WTC11 (cell line): ENCODE results near the gene ZP2. TPM values are rescaled to one million over a fixed set of nuclear protein-coding genes. Genes with fewer than 3 reads are reported as not detected.
"Not testable (repeated sequence)": the region's sequence is repeated elsewhere in the genome, so short reads cannot be mapped to it uniquely, and the experiment has no call there.

Source experiments
- ATAC-seq: fragments of 200-7000 bp; cut with Tn5 transposase; 2 replicates; pipeline ENCODE4 v1.10.0; 2021; ENCODE audit warnings: mild to moderate bottlenecking, moderate library complexity
- CTCF ChIA-PET: fragments of 300-600 bp; sonication (Branson Sonifier 250); formaldehyde crosslinking; loops from one replicate; lab custom pipeline; 2021; ENCODE audit warnings: antibody characterized with exemption; lab: Charles Lee
- POLR2A ChIA-PET: fragments of 350-600 bp; sonication (Branson Sonifier 250); formaldehyde crosslinking; loops from one replicate; lab custom pipeline; 2021; ENCODE audit warnings: antibody characterized with exemption; lab: Charles Lee
- DNase-seq: peaks from one replicate; pipeline ENCODE4 v3.0.0; 2021; ENCODE audit warnings: low spot score
- H3K27ac Mint-ChIP-seq: 2 replicates; pipeline ENCODE4 v1.8.0; 2021; ENCODE audit warnings: mixed read lengths
- H3K27me3 Mint-ChIP-seq: 2 replicates; pipeline ENCODE4 v1.8.0; 2021; ENCODE audit warnings: low read depth, mild to moderate bottlenecking, moderate library complexity, mixed read lengths
- H3K36me3 Mint-ChIP-seq: 2 replicates; pipeline ENCODE4 v1.8.0; 2021; ENCODE audit warnings: mixed read lengths
- H3K4me1 Mint-ChIP-seq: 2 replicates; pipeline ENCODE4 v1.8.0; 2022; ENCODE audit warnings: mixed read lengths
- H3K4me3 Mint-ChIP-seq: 2 replicates; pipeline ENCODE4 v1.8.0; 2021; ENCODE audit warnings: mild to moderate bottlenecking, moderate library complexity, mixed read lengths
- H3K9me3 Mint-ChIP-seq: 2 replicates; pipeline ENCODE4 v1.8.0; 2021; ENCODE audit warnings: mixed read lengths
- ATF2 ChIP-seq: sonication (generic); formaldehyde crosslinking; IDR thresholded peaks from 2 replicates; pipeline ENCODE4 v1.8.1; 2022; ENCODE audit warnings: low read depth, missing genetic modification reagents, borderline replicate concordance
- CREM ChIP-seq: sonication (generic); formaldehyde crosslinking; IDR thresholded peaks from 2 replicates; pipeline ENCODE4 v1.8.1; 2022; ENCODE audit warnings: mild to moderate bottlenecking, missing genetic modification reagents, moderate library complexity
- EMX1 ChIP-seq: fragments of 250-450 bp; sonication (Bioruptor Pico); IDR thresholded peaks from 2 replicates; pipeline ENCODE4 v1.8.0; 2021; ENCODE audit warnings: mild to moderate bottlenecking
- FOXP4 ChIP-seq: sonication (generic); formaldehyde crosslinking; IDR thresholded peaks from 2 replicates; pipeline ENCODE4 v1.8.0; 2022; ENCODE audit warnings: mild to moderate bottlenecking, missing genetic modification reagents
- IRF2 ChIP-seq: sonication (generic); formaldehyde crosslinking; IDR thresholded peaks from 2 replicates; pipeline ENCODE4 v1.8.0; 2022; ENCODE audit warnings: low read depth, missing genetic modification reagents, borderline replicate concordance
- KAT7 ChIP-seq: sonication (generic); formaldehyde crosslinking; IDR thresholded peaks from 2 replicates; pipeline ENCODE4 v1.8.1; 2023; ENCODE audit warnings: missing genetic modification reagents, mild to moderate bottlenecking, borderline replicate concordance
- MLX ChIP-seq: sonication (generic); formaldehyde crosslinking; IDR thresholded peaks from 2 replicates; pipeline ENCODE4 v1.8.1; 2023; ENCODE audit warnings: mild to moderate bottlenecking, missing genetic modification reagents, moderate library complexity
- NFATC4 ChIP-seq: fragments of 250-450 bp; sonication (Bioruptor Pico); IDR thresholded peaks from 2 replicates; pipeline ENCODE4 v1.9.0; 2021; ENCODE audit warnings: mild to moderate bottlenecking
- NFYB ChIP-seq: sonication (generic); formaldehyde crosslinking; conservative IDR thresholded peaks from 2 replicates; pipeline ENCODE4 v1.8.0; 2022; ENCODE audit warnings: low read depth, missing genetic modification reagents
- SOX15 ChIP-seq: fragments of 250-450 bp; sonication (Bioruptor Pico); IDR thresholded peaks from 2 replicates; pipeline ENCODE4 v1.9.0; 2021; ENCODE audit warnings: mild to moderate bottlenecking
- STAT6 ChIP-seq: sonication (generic); formaldehyde crosslinking; conservative IDR thresholded peaks from 2 replicates; pipeline ENCODE4 v1.8.1; 2023; ENCODE audit warnings: mild to moderate bottlenecking, low read depth, missing genetic modification reagents, moderate library complexity
- ZMAT4 ChIP-seq: fragments of 250-450 bp; sonication (Bioruptor Pico); IDR thresholded peaks from 2 replicates; pipeline ENCODE4 v1.9.0; 2021; ENCODE audit warnings: mild to moderate bottlenecking
- ZNF121 ChIP-seq: sonication (generic); formaldehyde crosslinking; IDR thresholded peaks from 2 replicates; pipeline ENCODE4 v1.8.0; 2023; ENCODE audit warnings: missing genetic modification reagents
- ZNF138 ChIP-seq: sonication (generic); formaldehyde crosslinking; conservative IDR thresholded peaks from 2 replicates; pipeline ENCODE4 v1.8.1; 2022; ENCODE audit warnings: mild to moderate bottlenecking, moderate library complexity, missing genetic modification reagents
- ZNF317 ChIP-seq: sonication (generic); formaldehyde crosslinking; IDR thresholded peaks from 2 replicates; pipeline ENCODE4 v1.8.1; 2023; ENCODE audit warnings: low read depth, mild to moderate bottlenecking, moderate library complexity, missing genetic modification reagents, borderline replicate concordance
- ZSCAN18 ChIP-seq: fragments of 250-450 bp; sonication (Bioruptor Pico); IDR thresholded peaks from 2 replicates; pipeline ENCODE4 v2.1.2; 2022; ENCODE audit warnings: mild to moderate bottlenecking, moderate library complexity
- total RNA-seq: library from RNA; stranded (reverse); gene quantifications from 3 replicates; pipeline ENCODE4 v1.2.3, GENCODE V29; 2021

The ZP2 gene
- total RNA-seq, 1 experiment from 2014 or later = 0.07 TPM

- TF ChIP-seq CREM (CRISPR knock-in tag) (no peak), EMX1 (no peak), ZSCAN18 (no peak), ATF2 (CRISPR knock-in tag) (no peak), SOX15 (no peak), MLX (CRISPR knock-in tag) (no peak), ZNF121 (CRISPR knock-in tag) (no peak), ZNF138 (no peak), ZMAT4 (no peak), KAT7 (CRISPR knock-in tag) (no peak), FOXP4 (no peak), IRF2 (CRISPR knock-in tag) (no peak)
These were observed 38.9 kb upstream of the ZP2 start (continued) for GRCh38 chr16:21250072-21250923.

- POLR2A ChIA-PET, H3K4me1 Mint-ChIP-seq, H3K27me3 Mint-ChIP-seq, H3K9me3 Mint-ChIP-seq, CTCF ChIA-PET, H3K4me3 Mint-ChIP-seq, H3K36me3 Mint-ChIP-seq, DNase-seq, H3K27ac Mint-ChIP-seq, ATAC-seq: not testable (repeated sequence)
These were observed 36.8 kb upstream of the ZP2 start for GRCh38 chr16:21248179-21248578.

- Mint-ChIP-seq H3K27ac (no peak overlapping the region; the same call in 1 of the 2 replicates), H3K9me3 (no peaks in the 10 kb centered on the region), H3K27me3 (no peaks in the 10 kb centered on the region; the same call in 1 of the 2 replicates), H3K36me3 (no peaks in the 10 kb centered on the region), H3K4me1 (peaks cover 9% of the 10 kb centered on the region), H3K4me3 (no peak overlapping the region)
- DNase-seq (no peak), ATAC-seq (no peak)
- POLR2A ChIA-PET = no interaction called here
- no peak for TF ChIP-seq NFYB (CRISPR knock-in tag)
- no peak for TF ChIP-seq NFATC4 (CRISPR knock-in tag)
- no peak for TF ChIP-seq ZNF317
- no peak for TF ChIP-seq STAT6 (CRISPR knock-in tag)
- CTCF ChIA-PET = no interaction called here
These were observed 33.3 kb upstream of the ZP2 start for GRCh38 chr16:21244518-21245215.
